GM13976 (cell line): ENCODE data around the gene NEB.
A peak's percentile ranks its signal among the peaks of the same experiment; 100 is the strongest.

Experiments used
- DNase-seq: peaks from one replicate; pipeline ENCODE4 v3.0.0; 2012; ENCODE audit warnings: low spot score
- in situ Hi-C: fragments of 300-500 bp; cut with MboI; formaldehyde crosslinking; loops from one replicate; pipeline ENCODE4 v1.12.0; 2022; ENCODE audit warnings: low sequenced_read_pairs, mixed read lengths, inconsistent platforms; ENCODE audit not compliant: unreplicated experiment
- TF ChIP-seq, protein P1 (sequence below): IDR thresholded peaks from 2 replicates; pipeline ENCODE4 v1.5.1; 2012; ENCODE audit warnings: borderline replicate concordance, mild to moderate bottlenecking; ENCODE audit not compliant: insufficient read depth; ENCODE audit errors: extremely low read depth, missing control alignments, control extremely low read depth

Gene NEB

DNA sequence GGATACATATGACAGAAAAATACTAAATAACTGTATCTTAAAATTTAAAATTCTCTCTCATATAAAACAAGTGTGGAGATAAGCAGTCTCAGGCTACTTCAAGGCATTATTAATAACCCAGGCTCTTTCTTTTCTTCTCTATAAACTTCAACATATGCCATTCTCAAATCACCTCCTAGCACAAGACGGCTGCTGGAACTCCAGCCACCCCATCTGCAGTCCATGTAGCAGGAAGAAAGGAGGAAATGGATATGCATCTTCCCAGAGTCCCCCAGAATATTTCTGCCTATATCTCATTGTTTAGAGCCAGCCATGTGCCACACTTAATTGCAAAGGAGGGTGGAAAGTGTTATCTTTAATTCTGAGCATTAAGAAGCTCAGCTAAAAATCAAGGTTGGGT lies 35.3 kb upstream of the NEB start:
- no peak for DNase-seq
- in situ Hi-C loops: no loop called here
- TF ChIP-seq, protein P1, sequence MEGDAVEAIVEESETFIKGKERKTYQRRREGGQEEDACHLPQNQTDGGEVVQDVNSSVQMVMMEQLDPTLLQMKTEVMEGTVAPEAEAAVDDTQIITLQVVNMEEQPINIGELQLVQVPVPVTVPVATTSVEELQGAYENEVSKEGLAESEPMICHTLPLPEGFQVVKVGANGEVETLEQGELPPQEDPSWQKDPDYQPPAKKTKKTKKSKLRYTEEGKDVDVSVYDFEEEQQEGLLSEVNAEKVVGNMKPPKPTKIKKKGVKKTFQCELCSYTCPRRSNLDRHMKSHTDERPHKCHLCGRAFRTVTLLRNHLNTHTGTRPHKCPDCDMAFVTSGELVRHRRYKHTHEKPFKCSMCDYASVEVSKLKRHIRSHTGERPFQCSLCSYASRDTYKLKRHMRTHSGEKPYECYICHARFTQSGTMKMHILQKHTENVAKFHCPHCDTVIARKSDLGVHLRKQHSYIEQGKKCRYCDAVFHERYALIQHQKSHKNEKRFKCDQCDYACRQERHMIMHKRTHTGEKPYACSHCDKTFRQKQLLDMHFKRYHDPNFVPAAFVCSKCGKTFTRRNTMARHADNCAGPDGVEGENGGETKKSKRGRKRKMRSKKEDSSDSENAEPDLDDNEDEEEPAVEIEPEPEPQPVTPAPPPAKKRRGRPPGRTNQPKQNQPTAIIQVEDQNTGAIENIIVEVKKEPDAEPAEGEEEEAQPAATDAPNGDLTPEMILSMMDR: no peak

DNA sequence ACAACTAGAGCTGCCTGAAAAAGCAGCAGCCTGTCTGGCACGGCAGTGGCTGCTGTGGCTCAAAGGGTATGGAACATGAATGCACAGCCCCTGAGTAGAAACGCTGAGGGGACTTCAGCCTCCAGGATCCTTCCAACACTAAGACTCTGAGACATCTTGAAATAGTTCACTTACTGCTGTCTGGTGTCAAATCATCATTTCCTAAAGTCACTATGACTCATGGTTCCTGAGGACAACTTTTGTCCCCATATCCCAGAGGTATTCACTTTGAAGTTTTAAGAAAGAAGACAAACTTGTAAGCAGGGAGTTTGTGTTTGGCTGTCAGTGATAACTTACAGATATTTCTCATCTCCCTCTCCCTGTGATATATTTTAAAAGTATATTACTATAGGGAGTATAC lies 33.3 kb upstream of the NEB start:
- TF ChIP-seq, protein P1: no peak
- DNase-seq: no peak
- in situ Hi-C loops: no loop called here

DNA sequence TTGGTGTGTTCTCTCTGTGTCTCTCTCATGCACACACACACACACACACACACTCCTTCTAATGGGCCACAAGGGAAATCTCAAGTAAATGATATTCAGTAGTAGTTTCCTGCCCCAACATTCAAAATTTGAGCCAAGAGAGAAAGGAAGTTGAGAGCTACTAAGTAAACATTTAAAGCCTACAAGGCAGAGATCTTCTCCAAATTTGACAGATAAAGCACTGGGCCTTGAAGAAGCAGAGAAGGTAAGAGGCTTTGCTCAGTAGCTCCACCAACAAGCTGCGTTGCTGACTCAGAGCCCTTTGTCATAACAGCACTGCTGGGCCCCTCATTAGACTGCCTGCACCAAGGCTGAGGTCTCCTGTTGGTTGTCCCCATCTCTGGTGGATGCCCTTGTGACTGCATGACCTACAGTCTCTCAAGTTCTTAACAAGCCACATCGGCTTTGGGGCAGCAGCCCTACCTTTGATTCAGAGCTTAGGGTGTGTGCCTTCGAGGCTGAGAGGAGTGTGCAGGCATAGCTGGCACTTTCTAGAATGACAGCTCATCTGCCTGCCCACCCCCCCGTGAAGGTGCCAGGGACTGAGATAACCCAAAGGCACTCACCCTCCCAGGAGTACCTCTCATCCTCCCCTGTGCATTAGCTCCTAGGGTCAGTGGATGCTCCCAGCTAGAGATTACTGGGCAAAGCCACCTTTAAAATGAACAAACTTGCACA lies 32.3 kb upstream of the NEB start:
- TF ChIP-seq, protein P1: no peak
- in situ Hi-C loops: no loop called here

DNA sequence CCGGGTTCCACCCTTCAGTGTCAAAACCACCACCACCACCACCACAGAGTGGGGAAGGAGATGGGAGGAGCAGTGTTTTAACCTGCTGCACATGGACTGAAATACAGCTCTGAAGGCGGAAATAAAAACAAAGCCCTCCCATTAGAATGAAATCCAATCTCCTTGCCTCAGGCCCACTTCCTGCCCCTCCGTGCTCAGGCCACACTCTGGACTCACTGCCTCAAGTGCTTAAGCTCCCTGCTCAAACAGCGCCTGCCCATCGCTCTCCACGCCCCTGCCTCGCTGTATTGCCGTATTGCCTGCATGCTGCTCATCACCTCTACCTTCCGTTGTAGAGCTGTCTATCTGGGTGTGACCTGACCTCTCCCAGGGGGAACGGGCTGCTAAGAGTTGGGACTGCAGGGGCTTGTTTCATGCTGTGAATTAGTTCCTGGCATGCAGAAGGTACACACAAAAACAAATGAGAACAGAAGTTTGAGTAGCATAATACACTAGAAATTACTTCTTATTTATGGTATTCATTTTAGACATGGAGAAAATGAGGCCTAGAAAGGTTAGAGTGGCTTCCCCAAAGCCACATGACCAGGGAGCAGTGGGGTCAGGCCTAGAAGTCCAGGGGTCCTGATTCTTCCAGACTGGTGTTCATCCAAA lies 31.6 kb upstream of the NEB start:
- TF ChIP-seq, protein P1: no peak
- DNase-seq: no peak

More for the DNA sequence above, 32.3 kb upstream of the NEB start:
- DNase-seq: peak; percentile 26

DNA sequence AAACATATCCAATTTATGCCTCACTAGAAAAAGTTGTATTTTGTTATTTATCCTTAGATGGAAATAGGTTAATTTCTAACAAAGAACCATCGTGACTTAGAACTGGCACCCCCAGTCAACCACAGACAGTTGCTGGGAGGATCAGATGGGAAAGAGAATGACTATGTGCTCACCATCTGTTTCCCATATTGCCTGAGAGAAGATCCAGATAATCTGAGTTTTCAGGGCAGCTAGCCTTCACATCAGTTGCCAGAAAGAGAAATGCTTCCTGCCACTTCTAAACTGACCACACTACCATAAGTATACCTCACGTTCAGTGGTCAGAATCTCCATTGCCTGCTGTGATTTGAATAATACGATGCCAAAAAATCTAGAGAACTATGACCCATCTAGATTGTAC lies 28.4 kb upstream of the NEB start:
- TF ChIP-seq, protein P1: no peak
- in situ Hi-C loops: no loop called here
- no peak for DNase-seq

More for the DNA sequence above, 31.6 kb upstream of the NEB start:
- in situ Hi-C loops: no loop called here

DNA sequence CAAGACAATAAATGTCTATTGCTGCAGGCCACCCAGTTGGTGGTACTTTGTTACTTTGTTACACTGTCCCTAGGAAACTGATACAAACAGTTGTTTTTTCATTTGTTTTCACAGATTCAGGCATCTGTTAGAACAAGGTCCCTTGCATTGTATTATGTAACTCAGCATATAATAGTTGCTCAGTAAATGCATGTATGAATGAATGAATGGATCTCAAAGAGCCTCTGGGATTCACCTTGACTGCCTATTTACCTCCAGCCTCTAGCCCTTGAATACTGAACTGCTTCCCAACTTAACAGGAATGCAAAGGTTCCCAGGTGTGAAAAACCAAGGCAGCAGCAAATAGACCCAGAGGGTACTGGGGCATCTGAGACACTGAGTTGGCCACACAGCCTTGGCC lies 27.4 kb upstream of the NEB start:
- in situ Hi-C loops: no loop called here
- TF ChIP-seq, protein P1: no peak
- DNase-seq: no peak
